SU-DHL-6 (cell line): ENCODE measurements around the gene ADH7.

Source experiments
- H2AFZ ChIP-seq: fragments of 200-600 bp; sonication (generic); 2 replicates; pipeline ENCODE4 v1.6.1; 2014; ENCODE audit warnings: low read depth, mild to moderate bottlenecking, moderate library complexity, mixed read lengths, antibody characterized with exemption, low read length; ENCODE audit not compliant: severe bottlenecking
- H3F3A ChIP-seq: fragments of 200-600 bp; shearing (Covaris generic); 2 replicates; pipeline ENCODE4 v1.6.0; 2016; ENCODE audit warnings: antibody characterized with exemption, mild to moderate bottlenecking; ENCODE audit not compliant: insufficient read depth
- H3K27ac ChIP-seq: fragments of 200-600 bp; sonication (generic); 2 replicates; pipeline ENCODE4 v1.5.1; 2016; ENCODE audit warnings: low read depth, mild to moderate bottlenecking, low read length, moderate library complexity, mixed read lengths
- H3K27me3 ChIP-seq: fragments of 200-600 bp; sonication (generic), shearing (Covaris generic); 2 replicates; pipeline ENCODE4 v1.6.0; 2014; ENCODE audit warnings: mild to moderate bottlenecking, low read length
- H3K36me3 ChIP-seq: fragments of 200-600 bp; sonication (generic); 2 replicates; pipeline ENCODE4 v1.6.1; 2014; ENCODE audit warnings: mild to moderate bottlenecking, low read length, mixed read lengths
- H3K4me2 ChIP-seq: fragments of 300-600, 200-600 bp; shearing (Covaris generic), sonication (generic); 2 replicates; pipeline ENCODE4 v1.6.0; 2014; ENCODE audit warnings: low read length, low read depth, mild to moderate bottlenecking; ENCODE audit not compliant: poor library complexity, severe bottlenecking
- H3K4me3 ChIP-seq: fragments of 200-600 bp; sonication (generic); 2 replicates; pipeline ENCODE4 v1.5.1; 2014; ENCODE audit warnings: antibody characterized with exemption, low read length, mild to moderate bottlenecking, mixed read lengths; ENCODE audit not compliant: insufficient read depth, poor library complexity, severe bottlenecking
- H3K79me2 ChIP-seq: fragments of 200-600 bp; sonication (generic); 2 replicates; pipeline ENCODE4 v1.6.1; 2014; ENCODE audit warnings: mild to moderate bottlenecking, low read length, moderate library complexity; ENCODE audit not compliant: insufficient read depth
- H3K9ac ChIP-seq: fragments of 200-600 bp; sonication (generic); 2 replicates; pipeline ENCODE4 v1.7.0; 2014; ENCODE audit warnings: mild to moderate bottlenecking, low read length
- H3K9me2 ChIP-seq: fragments of 200-600 bp; sonication (generic); replicated peaks from 2 replicates; pipeline ENCODE4 v1.6.1; 2014; ENCODE audit warnings: low read length; ENCODE audit not compliant: insufficient read depth
- H3K9me3 ChIP-seq: fragments of 200-600 bp; sonication (generic); 2 replicates; pipeline ENCODE4 v1.6.1; 2014; ENCODE audit warnings: low read length, mixed read lengths; ENCODE audit not compliant: insufficient read depth
- H4K20me1 ChIP-seq: fragments of 200-600 bp; sonication (generic); 2 replicates; pipeline ENCODE4 v1.6.1; 2014; ENCODE audit warnings: low read depth, mild to moderate bottlenecking, antibody characterized with exemption, low read length, moderate library complexity, mixed read lengths
- EZH2phosphoT487 ChIP-seq: fragments of 200-600 bp; sonication (generic), shearing (Covaris generic); conservative IDR thresholded peaks from 2 replicates; pipeline ENCODE4 v1.6.1; 2018; ENCODE audit warnings: mild to moderate bottlenecking, antibody characterized with exemption, low read length, moderate library complexity, mixed read lengths
- TF ChIP-seq, protein P1 (sequence below): fragments of 200-600 bp; sonication (generic); IDR thresholded peaks from one replicate; pipeline ENCODE4 v1.5.1; 2017; ENCODE audit warnings: antibody characterized with exemption, mild to moderate bottlenecking, low read length, moderate library complexity; ENCODE audit not compliant: insufficient read depth, poor library complexity, severe bottlenecking

ADH7 gene

DNA sequence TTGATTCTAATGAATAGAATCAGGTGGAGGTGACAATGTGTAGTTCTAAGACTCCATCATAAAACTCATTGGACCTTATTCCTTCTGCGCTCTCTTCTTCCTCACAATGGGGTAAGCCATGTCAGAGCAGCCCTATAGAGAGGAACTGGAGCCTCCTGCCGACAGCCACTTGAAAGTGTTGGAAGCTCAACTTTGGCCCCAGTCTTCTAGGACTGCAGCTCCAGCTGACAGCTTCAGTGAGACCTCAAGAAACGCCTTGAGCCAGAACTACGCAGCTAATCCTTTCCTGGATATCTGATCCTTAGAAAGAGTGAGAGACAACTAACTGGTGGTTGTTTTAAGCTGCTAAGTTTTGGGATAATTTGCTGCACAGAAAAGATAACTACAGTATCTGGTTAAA, 22.1 kb upstream of the ADH7 start:
- Histone ChIP-seq H4K20me1 (no peaks in the 10 kb centered on the region), H3F3A (no peaks in the 10 kb centered on the region), H3K9me3 (no peaks in the 10 kb centered on the region), H3K27me3 (no peaks in the 10 kb centered on the region), H3K4me3 (no peak overlapping the region), H3K36me3 (no peaks in the 10 kb centered on the region), H3K4me2 (no peak overlapping the region), H3K79me2 (no peaks in the 10 kb centered on the region), H2AFZ (no peak overlapping the region), H3K9ac (no peak overlapping the region), H3K27ac (no peak overlapping the region), H3K9me2 (no peaks in the 10 kb centered on the region)
- TF ChIP-seq, protein P1, sequence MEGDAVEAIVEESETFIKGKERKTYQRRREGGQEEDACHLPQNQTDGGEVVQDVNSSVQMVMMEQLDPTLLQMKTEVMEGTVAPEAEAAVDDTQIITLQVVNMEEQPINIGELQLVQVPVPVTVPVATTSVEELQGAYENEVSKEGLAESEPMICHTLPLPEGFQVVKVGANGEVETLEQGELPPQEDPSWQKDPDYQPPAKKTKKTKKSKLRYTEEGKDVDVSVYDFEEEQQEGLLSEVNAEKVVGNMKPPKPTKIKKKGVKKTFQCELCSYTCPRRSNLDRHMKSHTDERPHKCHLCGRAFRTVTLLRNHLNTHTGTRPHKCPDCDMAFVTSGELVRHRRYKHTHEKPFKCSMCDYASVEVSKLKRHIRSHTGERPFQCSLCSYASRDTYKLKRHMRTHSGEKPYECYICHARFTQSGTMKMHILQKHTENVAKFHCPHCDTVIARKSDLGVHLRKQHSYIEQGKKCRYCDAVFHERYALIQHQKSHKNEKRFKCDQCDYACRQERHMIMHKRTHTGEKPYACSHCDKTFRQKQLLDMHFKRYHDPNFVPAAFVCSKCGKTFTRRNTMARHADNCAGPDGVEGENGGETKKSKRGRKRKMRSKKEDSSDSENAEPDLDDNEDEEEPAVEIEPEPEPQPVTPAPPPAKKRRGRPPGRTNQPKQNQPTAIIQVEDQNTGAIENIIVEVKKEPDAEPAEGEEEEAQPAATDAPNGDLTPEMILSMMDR: no peak
- no peak for TF ChIP-seq EZH2phosphoT487

DNA sequence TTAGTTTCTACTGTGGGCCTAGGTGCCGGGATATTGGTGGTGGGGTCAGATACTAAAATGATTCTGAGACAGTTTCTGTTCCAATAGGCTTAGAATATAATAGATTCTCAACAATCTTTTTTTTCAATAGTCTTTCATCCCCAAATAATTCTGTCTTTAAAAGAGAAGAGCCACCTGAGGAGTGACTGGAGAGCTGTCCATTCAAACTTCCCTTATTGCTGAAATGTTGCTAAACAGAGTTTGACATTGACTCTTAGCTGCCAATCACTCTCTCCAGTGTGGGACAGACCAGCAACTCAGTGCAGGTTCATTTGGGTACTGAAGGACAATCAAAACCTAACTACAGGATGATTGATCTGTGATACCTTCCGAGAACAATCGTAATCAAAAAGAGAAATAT, 12.4 kb upstream of the ADH7 start:
- Histone ChIP-seq H3K36me3 (no peaks in the 10 kb centered on the region), H3K4me2 (no peak overlapping the region), H3F3A (no peaks in the 10 kb centered on the region), H3K27me3 (no peaks in the 10 kb centered on the region), H3K9me3 (no peaks in the 10 kb centered on the region), H3K9ac (no peak overlapping the region), H3K4me3 (no peak overlapping the region), H3K9me2 (no peaks in the 10 kb centered on the region), H3K79me2 (no peaks in the 10 kb centered on the region), H2AFZ (no peak overlapping the region), H3K27ac (no peak overlapping the region), H4K20me1 (no peaks in the 10 kb centered on the region)
- TF ChIP-seq, protein P1: no peak
- no peak for TF ChIP-seq EZH2phosphoT487

DNA sequence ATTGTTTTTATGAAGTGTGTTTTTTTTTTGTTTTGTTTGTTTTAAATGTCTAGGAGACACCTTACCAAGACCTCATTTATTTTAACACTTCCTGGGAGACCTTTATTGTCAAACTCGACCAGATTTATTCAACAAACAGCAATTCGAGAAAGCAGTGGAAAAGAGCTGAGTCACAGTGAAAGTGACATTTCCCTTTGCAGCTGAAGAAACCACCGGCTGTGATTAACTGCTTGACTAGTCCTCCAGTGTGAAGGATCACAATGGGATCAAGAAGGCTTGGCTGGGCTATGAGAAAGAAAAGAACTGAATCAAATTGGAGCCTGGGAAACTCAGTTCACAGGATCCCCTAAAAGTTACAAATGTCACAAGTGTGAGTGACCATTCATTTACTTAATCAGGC, 11.9 kb upstream of the ADH7 start:
- no peak for TF ChIP-seq EZH2phosphoT487
- TF ChIP-seq, protein P1: no peak
- no peaks in the 10 kb centered on the region for H3K9me2 ChIP-seq
- H3K9me3 ChIP-seq: no peaks in the 10 kb centered on the region
- H3F3A ChIP-seq: no peaks in the 10 kb centered on the region
- H3K9ac ChIP-seq: no peak overlapping the region
- H2AFZ ChIP-seq: no peak overlapping the region
- no peak overlapping the region for H3K4me2 ChIP-seq
- H3K27ac ChIP-seq: no peak overlapping the region
- no peaks in the 10 kb centered on the region for H3K79me2 ChIP-seq
- H4K20me1 ChIP-seq: no peaks in the 10 kb centered on the region
- no peaks in the 10 kb centered on the region for H3K36me3 ChIP-seq
- no peaks in the 10 kb centered on the region for H3K27me3 ChIP-seq
- no peak overlapping the region for H3K4me3 ChIP-seq

DNA sequence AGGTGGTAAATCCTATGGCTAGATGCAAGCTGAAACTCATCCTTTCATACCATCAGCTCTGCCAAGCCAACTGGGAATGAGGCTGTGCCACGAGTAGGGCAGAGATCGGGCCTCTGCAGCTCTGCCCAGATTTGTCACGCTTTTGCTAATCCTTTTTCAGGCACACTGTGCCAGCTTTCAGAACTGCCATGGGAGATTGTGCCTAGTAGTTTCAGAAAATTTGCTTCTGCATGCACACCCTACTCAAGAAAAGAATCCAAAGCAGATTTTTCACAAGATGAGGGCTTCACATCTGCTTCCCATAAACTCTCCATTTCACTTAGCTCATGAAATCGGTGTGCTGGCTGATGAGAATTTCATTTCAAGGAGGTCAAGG, 3.3 kb upstream of the ADH7 start:
- H3K4me2 ChIP-seq: no peak overlapping the region
- H3K4me3 ChIP-seq: no peak overlapping the region
- H3K9me3 ChIP-seq: no peaks in the 10 kb centered on the region
- H3K9me2 ChIP-seq: no peaks in the 10 kb centered on the region
- TF ChIP-seq, protein P1: no peak
- TF ChIP-seq EZH2phosphoT487: no peak
- H4K20me1 ChIP-seq: no peaks in the 10 kb centered on the region
- H2AFZ ChIP-seq: no peak overlapping the region
- no peaks in the 10 kb centered on the region for H3F3A ChIP-seq
- H3K27me3 ChIP-seq: no peaks in the 10 kb centered on the region
- H3K79me2 ChIP-seq: no peaks in the 10 kb centered on the region
- no peaks in the 10 kb centered on the region for H3K36me3 ChIP-seq
- no peak overlapping the region for H3K27ac ChIP-seq
- no peak overlapping the region for H3K9ac ChIP-seq
